DMS114 treated with DMSO at 0.1 percent for 48 hours (cell line): ENCODE measurements around the gene RANBP3.
"Not testable (repeated sequence)": the region's sequence is repeated elsewhere in the genome, so short reads cannot be mapped to it uniquely, and the experiment has no call there.

Source experiments
- DNase-seq: peaks from one replicate; lab custom pipeline; 2025; ENCODE audit not compliant: unreplicated experiment; lab: John Stamatoyannopoulos, UW

Gene RANBP3

DNA sequence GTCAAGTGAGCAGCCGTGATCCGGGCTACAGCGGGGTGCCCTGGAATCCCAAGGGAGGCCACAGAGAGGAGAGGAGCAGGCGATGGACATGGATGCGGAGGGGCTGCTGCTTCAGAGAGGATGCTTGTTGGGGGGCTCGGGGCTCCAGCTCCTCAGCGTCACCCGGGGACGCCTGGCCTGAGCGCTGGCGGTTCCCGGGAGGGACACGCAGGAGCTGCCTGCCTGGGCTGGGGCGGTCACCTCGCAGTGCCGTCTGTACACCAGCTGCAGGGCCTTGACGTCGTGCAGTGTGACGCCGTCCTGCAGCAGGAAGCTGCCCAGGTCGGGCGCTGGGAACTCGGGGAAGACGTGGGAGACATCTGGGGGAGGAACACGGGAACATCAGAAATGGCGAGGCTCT lies 29.9 kb upstream of the RANBP3 start:
- DNase-seq, result no peak

DNA sequence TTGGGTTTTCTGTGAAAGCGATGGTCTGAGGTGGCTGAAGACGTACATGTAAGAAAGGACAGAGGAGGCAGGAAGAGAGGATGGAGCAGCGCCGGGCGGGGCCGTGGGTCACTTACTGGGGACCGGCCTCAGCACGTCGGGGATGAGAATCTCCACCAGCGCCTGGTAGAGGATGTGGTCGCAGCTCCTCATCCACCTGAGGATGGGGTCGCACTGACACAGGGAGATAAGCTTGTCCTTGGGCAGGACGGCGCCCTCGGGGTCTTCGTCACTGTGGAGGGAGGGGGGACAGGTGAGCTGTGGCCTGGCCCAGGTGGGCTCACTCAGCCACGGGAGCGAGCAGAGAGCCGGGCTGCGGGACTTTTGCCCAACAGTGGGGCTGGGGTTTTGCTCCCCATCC lies 29.0 kb upstream of the RANBP3 start:
- DNase-seq, result no peak

DNA sequence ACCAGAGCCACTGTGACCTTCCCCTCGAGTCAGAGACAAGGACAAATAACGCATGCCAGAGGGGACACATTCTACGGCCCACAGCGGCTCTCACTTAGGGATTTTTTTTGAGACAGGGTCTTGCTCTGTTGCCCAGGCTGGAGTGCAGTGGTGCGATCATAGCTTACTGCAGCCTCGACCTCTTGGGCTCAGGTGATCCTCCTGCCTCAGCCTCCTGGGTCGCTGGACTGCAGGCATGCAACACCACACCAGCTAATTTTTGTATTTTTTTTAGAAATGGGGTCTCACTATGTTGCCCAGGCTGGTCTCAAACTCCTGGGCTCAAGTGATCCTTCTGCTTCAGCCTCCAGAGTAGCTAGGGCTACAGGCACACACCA lies 28.1 kb upstream of the RANBP3 start:
- not testable (repeated sequence) for DNase-seq

DNA sequence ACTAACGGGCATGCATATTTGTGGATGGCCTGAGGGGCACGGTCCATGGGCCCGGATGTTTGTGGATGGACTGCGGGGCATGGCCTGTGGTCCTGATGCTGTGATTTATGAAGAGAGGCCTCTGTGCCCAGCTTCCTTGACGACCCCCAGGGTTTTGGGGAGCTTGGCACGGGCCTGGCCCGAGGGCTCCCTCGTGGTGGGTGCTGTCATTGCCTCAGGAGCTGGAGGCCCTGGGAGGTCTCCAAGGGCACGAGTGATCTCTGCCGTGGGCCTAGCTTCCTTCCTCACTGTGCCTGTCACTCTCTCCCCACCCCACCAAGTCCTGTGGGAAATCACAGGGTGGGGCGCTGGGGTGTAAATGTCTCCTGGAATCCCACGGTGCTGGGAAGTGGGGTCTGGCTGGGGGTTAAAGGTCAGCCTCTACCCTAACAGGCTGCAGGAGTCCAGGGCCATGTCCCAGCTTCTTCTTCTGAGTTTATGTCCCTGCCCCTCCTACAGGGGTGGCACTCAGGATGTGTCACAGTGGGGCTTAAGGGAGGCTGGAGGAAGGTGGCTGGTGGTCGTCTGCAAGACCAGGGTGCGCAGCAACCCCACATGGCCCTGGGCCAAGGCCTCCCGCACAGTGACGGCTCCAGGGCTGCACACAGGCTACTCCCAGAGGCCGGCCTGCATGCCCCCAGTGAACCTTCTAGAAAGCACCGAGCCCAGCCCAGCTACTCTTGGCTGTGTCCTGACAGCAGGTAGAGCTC lies 27.6 kb upstream of the RANBP3 start:
- no peak for DNase-seq

DNA sequence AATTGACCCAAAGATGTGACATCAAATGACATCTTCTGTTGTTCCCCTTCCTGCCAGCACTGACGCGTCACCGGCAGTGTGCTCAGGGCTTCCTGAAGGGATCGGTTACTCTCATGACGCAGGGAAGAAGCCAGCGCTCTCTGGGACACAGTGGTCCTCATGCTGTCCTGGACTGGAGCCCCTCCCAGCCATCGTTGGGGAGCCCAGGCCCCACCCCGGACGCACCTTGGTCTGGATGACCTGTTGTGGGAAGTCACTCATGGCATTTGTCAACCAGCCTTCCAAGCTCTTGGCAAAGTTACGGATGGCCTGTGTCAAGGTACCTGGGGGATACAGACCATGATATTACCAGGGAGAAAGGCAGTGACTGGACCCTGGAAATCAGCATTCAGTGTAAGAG lies 26.0 kb upstream of the RANBP3 start:
- no peak for DNase-seq

DNA sequence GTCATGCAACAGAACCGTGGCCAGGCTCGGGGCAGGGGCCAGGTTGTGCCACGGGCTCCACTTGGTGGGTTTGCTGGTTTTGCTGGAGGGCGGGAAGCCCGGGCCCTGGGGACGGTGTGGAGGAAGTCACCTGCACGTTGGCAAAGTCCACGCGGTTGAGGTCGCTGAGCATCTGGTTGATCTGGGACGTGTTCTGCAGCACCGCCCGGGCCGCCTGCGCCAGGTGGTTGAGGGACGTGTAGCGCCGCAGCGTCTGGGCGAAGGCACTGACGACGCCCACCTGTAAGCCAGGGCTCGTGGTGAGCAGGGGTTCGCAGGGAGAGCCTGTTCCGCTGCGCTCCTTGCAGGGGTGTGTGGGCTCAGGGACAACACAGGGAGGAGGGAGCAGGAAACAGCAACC lies 24.7 kb upstream of the RANBP3 start:
- no peak for DNase-seq

DNA sequence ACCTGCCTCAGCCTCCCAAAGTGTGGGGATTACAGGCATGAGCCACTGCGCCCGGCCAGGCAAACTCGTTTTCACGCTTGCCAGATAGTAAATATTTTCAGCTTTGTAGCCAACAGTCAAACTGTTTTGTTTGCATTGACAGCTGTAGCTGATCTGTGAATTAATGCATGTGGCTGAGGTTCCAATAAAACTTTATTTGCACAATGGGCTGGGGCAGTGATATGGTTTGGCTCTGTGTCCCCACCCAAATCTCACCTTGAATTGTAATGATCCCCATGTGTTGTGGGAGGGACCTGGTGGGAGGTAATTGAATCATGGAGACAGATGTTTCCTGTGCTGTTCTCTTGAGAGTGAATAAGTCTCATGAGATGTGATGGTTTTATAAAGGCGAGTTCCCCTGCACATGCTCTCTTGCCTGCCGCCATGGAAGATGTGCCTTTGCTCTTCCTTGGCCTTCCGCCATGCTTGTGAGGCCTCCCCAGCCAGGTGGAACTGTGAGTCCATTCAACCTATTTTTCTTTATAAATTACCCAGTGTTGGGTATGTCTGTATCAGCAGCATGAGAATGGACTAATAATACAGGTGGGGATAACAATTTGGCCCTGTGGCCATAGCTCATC lies 22.4 kb upstream of the RANBP3 start:
- no peak for DNase-seq

DNA sequence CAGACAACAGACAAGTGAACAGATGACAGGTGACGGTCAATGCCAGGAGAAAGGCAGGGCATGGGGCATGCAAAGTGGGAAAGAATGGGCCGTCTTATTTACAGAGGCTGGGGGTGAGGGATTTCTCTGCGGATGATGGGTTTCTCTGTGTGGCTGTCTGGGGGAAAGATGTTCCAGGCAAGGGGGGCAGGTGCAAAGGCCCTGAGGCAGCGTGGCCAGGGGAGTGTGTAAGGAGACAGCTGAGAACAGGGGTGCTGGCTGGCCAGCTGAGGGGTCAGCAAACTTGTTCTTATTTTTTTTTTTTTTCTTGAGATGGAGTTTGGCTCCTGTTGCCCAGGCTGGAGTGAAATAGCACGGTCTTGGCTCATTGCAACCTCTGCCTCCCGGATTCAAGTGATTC lies 21.8 kb upstream of the RANBP3 start:
- DNase-seq, result no peak

DNA sequence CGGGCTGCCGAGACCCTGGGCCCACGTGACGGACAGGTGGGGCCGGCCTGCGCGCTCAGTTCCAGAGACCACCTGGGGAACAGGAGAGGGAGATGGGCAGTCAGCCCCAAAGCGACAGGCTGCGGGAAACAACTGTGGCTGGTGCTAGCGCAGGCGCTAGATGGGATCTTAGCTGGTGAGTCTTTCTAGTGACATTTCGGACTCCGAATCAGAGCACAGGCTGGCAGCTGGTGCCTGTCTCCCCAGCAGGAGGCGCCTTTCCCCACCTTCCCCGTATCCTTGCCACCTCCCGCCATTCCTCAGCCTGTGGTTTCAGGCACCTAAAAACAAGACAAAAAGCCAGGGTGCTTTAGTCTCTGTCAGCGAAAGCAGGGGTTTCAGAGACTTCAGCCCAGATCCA lies 19.4 kb upstream of the RANBP3 start:
- no peak for DNase-seq

DNA sequence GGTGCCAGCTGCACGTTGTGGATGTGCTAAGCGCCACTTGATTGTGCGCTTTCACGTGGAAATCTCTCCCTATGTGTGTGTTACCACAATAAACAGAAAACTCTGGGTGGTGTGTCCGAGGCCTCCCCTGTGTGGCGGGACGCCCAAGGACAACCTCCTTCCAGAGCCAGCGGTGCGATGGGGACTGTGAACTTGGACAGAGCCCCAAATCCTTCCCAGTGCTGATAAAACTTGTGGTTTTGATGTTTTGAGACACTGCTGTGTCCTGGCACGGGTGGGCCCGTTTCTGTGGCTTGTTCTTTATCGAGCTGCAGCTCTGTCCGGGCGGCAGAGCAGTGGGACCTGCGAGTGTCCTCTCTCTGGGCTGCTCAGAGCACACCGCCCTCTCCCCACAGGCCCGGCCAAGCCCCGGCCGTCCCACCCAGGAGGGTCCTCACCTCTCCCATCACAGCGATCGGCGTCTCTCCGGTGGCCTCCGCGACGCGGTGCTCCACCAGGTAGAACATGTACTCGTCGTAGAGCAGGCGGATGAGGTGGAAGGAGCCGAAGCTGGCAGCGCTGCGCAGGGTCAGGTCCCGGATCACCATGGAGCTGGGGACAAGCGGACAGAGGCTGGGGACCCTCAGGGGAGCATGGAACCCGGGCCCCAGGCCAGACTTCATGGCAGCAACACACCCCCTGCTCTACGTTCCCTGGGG lies 18.8 kb upstream of the RANBP3 start:
- no peak for DNase-seq

DNA sequence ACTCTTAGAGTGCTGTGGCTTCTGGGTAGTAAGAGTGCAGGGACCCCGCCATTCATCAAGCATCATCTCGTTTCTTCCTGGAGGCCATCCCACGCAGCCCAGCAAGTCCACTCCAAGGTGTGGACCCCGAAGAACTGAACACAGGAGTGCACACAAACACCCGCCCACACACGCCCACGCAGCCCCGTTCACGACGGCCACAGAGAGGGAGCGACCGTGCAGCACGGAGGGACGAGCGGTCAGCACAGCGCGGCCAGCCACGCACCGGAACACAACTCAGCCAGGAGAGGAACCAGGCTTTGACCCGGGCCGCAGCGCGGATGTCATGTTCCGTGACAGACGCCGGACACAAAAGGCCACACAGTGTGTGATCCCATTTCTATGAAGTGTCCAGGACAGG lies 18.2 kb upstream of the RANBP3 start:
- no peak for DNase-seq

DNA sequence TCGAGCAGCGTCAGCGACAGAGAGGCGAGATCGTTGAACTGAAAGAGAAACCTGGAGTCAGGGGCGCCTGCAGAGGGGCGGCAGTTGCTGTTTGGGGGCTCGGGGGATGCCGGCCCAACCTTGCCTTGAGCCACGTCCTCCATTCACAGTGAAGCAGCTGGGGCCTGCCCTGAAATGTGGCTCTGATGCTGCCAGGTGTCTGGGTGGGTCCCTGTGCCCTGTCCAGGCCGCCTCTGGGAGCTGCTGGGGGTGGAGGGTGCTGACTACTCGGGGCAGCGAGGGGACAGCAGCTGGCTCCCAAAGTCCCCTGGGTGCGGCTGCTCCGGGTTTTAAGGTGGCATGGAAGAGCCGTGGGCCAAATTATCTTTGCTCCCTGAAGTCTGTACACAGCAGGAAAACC lies 17.7 kb upstream of the RANBP3 start:
- DNase-seq, result no peak

DNA sequence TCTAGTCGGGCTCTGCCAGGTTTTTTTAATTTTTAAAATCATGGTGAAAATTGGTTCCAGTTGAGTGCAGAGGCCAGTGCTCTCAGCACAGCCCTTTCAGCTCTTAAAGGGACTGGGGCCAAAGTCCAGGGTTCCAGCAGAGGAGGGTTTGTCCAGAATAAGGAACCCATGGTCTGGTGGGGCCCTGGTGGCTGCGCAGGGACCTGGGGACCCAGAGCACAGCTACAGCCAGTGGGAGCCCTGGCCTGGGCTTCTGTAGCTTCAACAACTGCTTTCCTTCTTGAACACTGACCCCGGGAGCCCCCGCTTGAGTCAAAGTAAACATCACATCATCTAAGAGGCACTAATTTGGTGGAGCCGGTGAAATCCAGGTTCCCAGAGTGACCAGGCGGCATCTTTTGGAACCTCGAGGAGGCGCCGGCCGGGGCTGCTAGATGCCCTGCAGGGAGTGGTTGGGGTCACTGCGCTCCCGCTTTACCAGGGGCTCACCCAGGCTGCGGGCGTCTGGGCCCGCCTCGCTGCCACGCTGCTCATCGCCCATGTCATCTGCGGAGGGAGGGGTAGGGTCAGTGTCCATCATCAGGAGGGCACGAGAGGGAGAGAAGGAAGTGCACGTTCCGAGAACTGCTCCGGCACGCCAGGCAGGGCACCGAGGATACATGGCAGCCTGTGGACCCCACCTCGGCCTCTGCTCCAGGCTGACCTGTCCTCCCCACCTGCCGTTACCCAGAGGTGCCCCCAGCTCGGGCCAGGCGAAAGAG lies 16.6 kb upstream of the RANBP3 start:
- no peak for DNase-seq

DNA sequence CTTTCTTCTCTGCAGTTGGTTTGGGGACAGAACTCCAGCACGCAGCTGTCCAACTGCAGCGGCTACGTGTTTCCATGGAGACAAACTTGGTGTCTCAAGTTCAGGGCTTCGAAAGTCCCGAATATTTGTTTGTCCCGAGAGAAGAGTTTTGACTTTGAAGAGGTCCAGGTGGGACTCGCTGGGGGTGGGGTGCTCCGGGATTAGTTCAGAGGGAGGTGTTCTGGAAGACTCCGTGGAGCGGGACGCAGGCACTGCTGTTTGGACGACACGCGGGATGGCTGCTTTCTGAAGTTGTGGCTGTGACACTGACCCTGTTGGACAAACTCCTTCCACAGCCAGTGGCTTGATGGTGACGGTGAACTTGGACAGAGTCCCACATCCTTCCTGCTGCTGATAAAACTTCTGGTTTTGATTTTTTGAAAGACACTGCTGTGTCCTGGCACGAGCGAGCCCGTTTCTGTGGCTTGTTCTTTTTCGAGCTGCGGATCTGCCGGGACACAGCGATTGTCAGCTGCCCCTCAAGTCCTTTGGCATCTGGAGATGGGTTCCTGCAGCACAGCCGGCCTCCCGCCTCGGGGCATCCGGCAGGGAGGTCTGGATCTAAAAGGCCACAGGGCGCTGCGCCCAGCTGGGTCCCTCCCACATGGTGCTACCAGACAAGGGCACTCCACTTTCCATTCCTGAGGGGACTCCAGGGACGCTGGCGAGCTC lies 15.9 kb upstream of the RANBP3 start:
- no peak for DNase-seq

DNA sequence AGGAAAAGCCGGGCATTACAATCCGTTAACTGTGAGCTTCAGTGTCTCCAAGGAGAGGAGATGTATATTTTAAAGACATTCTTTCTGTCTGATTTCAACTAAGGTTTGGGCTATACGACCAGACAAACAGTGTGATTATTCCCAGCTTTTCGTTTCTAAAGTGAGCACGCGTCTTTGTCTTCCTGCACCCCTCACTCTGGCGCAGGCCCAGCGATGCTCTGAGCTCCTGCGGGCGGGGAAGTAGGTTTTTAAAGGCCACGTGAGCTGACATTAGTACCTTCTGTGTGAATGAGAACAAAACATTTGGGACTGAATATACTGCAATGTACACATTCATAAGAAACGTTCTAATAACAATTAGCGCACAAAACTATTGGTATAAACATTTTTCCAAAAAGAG lies 15.3 kb upstream of the RANBP3 start:
- no peak for DNase-seq

DNA sequence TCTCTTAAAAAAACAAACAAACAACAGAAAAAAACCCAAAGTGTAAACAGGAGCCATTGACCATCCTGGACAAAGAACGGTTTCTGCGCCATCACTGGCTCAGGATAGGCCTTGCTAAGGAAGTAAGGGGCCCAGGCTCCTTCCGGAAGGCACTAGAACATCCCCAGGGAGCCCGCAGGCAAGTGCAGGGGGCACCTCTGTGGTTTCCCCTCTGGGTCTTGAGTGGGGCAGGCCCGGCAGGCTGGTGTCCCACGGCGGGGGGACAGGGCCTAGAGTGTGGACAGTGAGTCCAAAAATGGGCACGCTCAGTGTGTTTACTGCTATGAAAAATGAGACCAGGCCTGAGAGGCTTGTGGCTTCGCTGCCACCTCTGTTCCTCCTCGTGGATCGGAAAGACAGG lies 14.8 kb upstream of the RANBP3 start:
- no peak for DNase-seq

DNA sequence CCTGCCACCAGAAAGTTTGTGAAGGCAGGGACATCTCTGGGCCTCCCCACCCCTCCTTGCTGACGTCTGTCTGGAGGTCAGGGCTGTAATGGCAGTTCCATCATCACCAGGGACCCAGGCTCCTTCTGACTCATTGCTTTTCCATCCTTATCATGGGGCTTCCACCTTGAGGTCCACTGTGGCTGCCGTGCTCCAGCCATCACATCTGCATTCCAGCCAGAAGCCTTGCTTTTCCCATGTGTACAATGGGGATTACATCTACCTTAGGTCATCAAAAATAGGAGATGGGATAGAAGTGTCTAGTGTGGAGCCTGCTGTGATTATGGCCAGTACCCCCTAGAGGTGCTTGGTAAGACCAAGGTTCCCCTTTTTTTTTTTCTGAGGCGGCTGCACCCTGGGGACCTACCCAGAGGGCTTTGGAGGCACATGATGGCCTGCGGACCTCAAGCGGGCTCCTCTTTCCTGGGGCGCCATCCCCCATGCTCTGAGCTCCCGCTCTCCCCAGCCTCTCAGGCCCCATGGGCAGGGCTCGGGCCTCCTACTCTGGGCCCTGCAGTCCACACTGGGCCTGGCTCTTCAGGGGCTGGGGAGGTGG lies 13.4 kb upstream of the RANBP3 start:
- no peak for DNase-seq

DNA sequence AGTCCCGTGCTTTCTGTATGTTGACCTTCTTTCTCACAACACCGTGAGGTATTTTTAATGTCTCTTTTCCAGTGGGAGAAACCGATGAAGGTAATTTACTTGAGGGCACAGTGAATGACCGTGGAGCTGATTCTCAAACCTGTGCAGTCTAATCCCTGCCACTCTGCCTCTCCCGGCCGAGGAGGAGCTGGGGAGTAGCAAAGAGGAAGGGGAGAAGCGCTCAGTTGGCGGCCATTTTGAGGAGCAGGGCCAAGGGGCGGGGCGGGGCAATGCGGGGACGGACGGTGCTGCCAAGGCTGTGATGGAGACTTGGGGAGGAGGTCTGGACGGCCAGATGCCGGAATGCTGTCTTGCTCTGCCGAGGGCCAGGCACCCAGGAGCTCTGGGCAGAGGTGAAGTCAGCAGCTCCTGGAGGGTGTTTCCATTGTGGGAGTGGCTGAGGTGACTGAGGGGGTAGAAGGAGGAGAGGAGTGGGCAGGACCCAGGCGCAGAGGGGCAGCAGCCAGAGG lies 12.4 kb upstream of the RANBP3 start:
- peak; percentile 56 for DNase-seq

DNA sequence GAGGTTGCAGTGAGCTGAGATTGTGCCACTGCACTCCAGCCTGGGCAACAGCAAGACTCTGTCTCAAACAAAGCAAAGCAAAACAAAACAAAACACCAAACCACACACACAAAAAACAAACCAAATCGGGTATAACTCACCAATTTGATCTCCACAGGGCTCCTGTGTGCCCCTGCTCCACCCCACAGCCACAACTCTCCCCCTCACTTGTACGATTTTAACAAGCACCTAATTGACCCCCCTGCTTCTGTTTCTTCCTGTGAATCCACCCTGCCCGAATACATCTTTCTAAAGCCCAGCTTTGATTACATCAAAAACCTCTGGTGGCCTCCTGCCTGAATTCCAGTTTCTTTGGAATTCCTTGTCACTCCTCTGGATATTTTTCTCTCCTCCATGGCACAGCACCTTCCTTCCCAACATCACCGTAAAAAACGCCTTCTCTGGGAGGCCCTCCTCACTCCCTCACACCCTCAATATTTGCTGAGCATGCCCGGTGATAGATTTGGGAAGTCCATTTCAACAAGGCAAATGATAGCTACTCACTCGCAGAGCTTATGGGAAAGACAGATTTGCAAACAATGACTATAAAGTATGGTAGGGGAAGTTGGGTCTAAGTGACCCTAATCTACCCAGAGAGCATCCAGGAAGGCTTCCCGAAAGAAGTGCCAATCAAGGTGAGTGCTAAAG lies 11.6 kb upstream of the RANBP3 start:
- no peak for DNase-seq
